HepG2 (cell line): ENCODE data around the gene SEC16A. TPM values are rescaled to one million over a fixed set of nuclear protein-coding genes. Genes with fewer than 3 reads are reported as not detected.

Source experiments
- ATAC-seq: fragments of 200-7000 bp; cut with Tn5 transposase; 3 replicates; pipeline ENCODE4 v1.9.1; 2020; ENCODE audit warnings: mild to moderate bottlenecking, moderate library complexity
- BruUV-seq: library from RNA; stranded (reverse); fragments of 400-500 nt; replicated peaks from 2 replicates; lab custom pipeline; 2021; lab: Mats Ljungman, UMichigan
- CTCF ChIA-PET: fragments of 300-600 bp; formaldehyde crosslinking; extraction: SDS; loops from one replicate; lab custom pipeline; 2021; ENCODE audit warnings: low total read pairs, inconsistent platforms, low intra/inter-chr PET ratio; lab: Yijun Ruan, JAX
- POLR2A ChIA-PET: fragments of 350-600 bp; sonication (Branson Sonifier 250); formaldehyde crosslinking; loops from one replicate; lab custom pipeline; 2020; ENCODE audit warnings: antibody characterized with exemption, inconsistent platforms; lab: Yijun Ruan, JAX
- DNase-seq: peaks from one replicate; pipeline ENCODE4 v3.0.0-alpha.2; 2015; ENCODE audit warnings: low spot score
- FAIRE-seq: peaks from 3 replicates; lab custom pipeline; 2011; peaks lifted over from hg19 to GRCh38; lab: Jason Lieb, UNC
- H2AFZ ChIP-seq: one replicate; pipeline ENCODE4 v1.6.1; 2011; ENCODE audit warnings: low read length, inconsistent platforms
- H3K27ac ChIP-seq: fragments of 300-600 bp; 3 replicates; pipeline ENCODE4 v1.8.0; 2011; ENCODE audit warnings: mixed run types, mild to moderate bottlenecking, mixed read lengths, low read length, inconsistent platforms; ENCODE audit not compliant: insufficient read depth; ENCODE audit errors: extremely low read length
- H3K27me3 ChIP-seq, 2 experiments: fragments of 200-600 bp in 1 of 2; 2 replicates in 1 of 2; 3 replicates in 1 of 2; pipeline versions ENCODE4 v1.6.0 to v1.8.0; 2011; ENCODE audit warnings: low read length in 2 of 2, mild to moderate bottlenecking in 2 of 2, moderate library complexity in 2 of 2, inconsistent platforms in 1 of 2; ENCODE audit not compliant: insufficient read depth in 2 of 2, control insufficient read depth in 1 of 2
- H3K36me3 ChIP-seq, 2 experiments: fragments of 200-600 bp in 1 of 2; replicated peaks in 1 of 2; 2 replicates in 1 of 2; 3 replicates in 1 of 2; pipeline versions ENCODE4 v1.5.1 to v1.8.0; 2011; ENCODE audit warnings: low read length in 2 of 2, inconsistent platforms in 1 of 2; ENCODE audit not compliant: insufficient read depth in 2 of 2, control insufficient read depth in 1 of 2
- H3K4me1 ChIP-seq: 2 replicates; pipeline ENCODE4 v1.5.1; 2012; ENCODE audit warnings: low read length, inconsistent platforms; ENCODE audit not compliant: insufficient read depth
- H3K4me2 ChIP-seq: 2 replicates; pipeline ENCODE4 v1.6.0; 2011; ENCODE audit warnings: low read depth, low read length, inconsistent platforms
- H3K4me3 ChIP-seq, 3 experiments: fragments of 200-600 bp in 1 of 3; sonication (generic), shearing (Covaris generic) in 1 of 3; replicated peaks in 1 of 3; 2 replicates each; pipeline ENCODE4 v1.5.1; 2011 to 2016; ENCODE audit warnings: low read length in 3 of 3, inconsistent platforms in 2 of 3, low read depth in 2 of 3, mild to moderate bottlenecking in 2 of 3, control low read depth in 1 of 3, mixed read lengths in 1 of 3; ENCODE audit not compliant: insufficient read depth in 1 of 3
- H3K79me2 ChIP-seq: one replicate; pipeline ENCODE4 v1.6.1; 2011; ENCODE audit warnings: low read length, inconsistent platforms; ENCODE audit not compliant: insufficient read depth
- H3K9ac ChIP-seq: 2 replicates; pipeline ENCODE4 v1.6.0; 2011; ENCODE audit warnings: mild to moderate bottlenecking, low read depth, low read length, inconsistent platforms; ENCODE audit not compliant: insufficient read depth
- H3K9me3 ChIP-seq: 2 replicates; pipeline ENCODE4 v1.5.1; 2012; ENCODE audit warnings: mild to moderate bottlenecking, low read length
- H4K20me1 ChIP-seq: 2 replicates; pipeline ENCODE4 v1.6.0; 2011; ENCODE audit warnings: inconsistent platforms, mild to moderate bottlenecking, low read length, moderate library complexity; ENCODE audit not compliant: insufficient read depth
- RBFOX2 ChIP-seq: fragments of 200-400 bp; formaldehyde crosslinking; IDR thresholded peaks from 2 replicates; pipeline ENCODE4 v1.6.1; 2017; ENCODE audit warnings: low read depth, mild to moderate bottlenecking, low read length
- SNRNP70 ChIP-seq: fragments of 200-400 bp; formaldehyde crosslinking; IDR thresholded peaks from 2 replicates; pipeline ENCODE4 v1.6.1; 2017; ENCODE audit warnings: mild to moderate bottlenecking, low read depth, low read length, moderate library complexity
- WGBS: methylation state at CpG from one replicate; pipeline ENCODE4 v1.1.6; 2017; ENCODE audit warnings: low lambda C conversion rate; 5-methylcytosine and 5-hydroxymethylcytosine counted together
- in situ Hi-C: cut with HindIII; loops from 2 replicates; pipeline ENCODE4 v1.10.0; 2017; ENCODE audit warnings: low pct_unique_long_range_greater_than_20kb; ENCODE audit not compliant: extremely low pct_ligation_motif_present
- intact Hi-C: fragments of 100-400 bp; cut with micrococcal nuclease; formaldehyde crosslinking; loops from one replicate; pipeline ENCODE4 v1.10.0; 2022; ENCODE audit not compliant: unreplicated experiment
- microRNA-seq: library from miRNA; unstranded; fragments of <30 nt; microRNA quantifications from one replicate; pipeline ENCODE4, GENCODE V29; 2020
- polyA plus RNA-seq, 8 experiments: library from polyadenylated mRNA; depleted of rRNA in 3 of 8; stranded (reverse) in 7 of 8; unstranded in 1 of 8; fragments of >200 nt; fragmentation: Illumina TruSeq in 4 of 8; extraction: Trizol in 4 of 8; gene quantifications; 2 replicates each; pipeline versions ENCODE4 v1.2.1 to v1.2.3, GENCODE V29; 2011 to 2016; ENCODE audit warnings: low read depth in 4 of 8, missing spikeins in 1 of 8, mixed read lengths in 1 of 8; ENCODE audit not compliant: insufficient read depth in 1 of 8
- small RNA-seq, 3 experiments: library from RNA; depleted of rRNA; stranded (forward); fragments of <200 nt; gene quantifications; one replicate each; pipeline ENCODE3, GENCODE V24; 2012; ENCODE audit warnings: low read depth in 2 of 3, low replicate concordance in 1 of 3; ENCODE audit not compliant: insufficient read length in 3 of 3, insufficient read depth in 2 of 3
- total RNA-seq, 5 experiments: library from RNA; depleted of rRNA; stranded (reverse); fragments of >200 nt; fragmentation: Illumina TruSeq; extraction: Trizol; gene quantifications; 2 replicates each; pipeline ENCODE4 v1.2.3, GENCODE V29; 2016; ENCODE audit warnings: low read depth in 1 of 5

SEC16A gene
- total and polyA plus RNA-seq, 2 of the 13 experiments (the other 11 are each of a cell fraction or from before 2014, with no cell fraction given) = 15.9 to 18.9 TPM

- intact Hi-C loops = no loop called here
- Histone ChIP-seq H3K4me3 (no peak overlapping the region), H3K79me2 (no peaks in the 10 kb centered on the region), H3K9ac (no peak overlapping the region), H3K4me1 (no peaks in the 10 kb centered on the region; the same call in 1 of the 2 replicates), H4K20me1 (0 out of 2 replicates have a peak, but pooled peaks cover 2% of the 10 kb centered on the region), H3K36me3 (peaks cover 33 to 76% of the 10 kb centered on the region in 2 experiments; a peak in 4 of 5 replicates), H3K27ac (no peak overlapping the region), H3K9me3 (no peaks in the 10 kb centered on the region), H2AFZ (no peak overlapping the region), H3K4me2 (no peak overlapping the region), H3K27me3 (no peaks in the 10 kb centered on the region)
- CTCF ChIA-PET = no interaction called here
- FAIRE-seq (no peak), ATAC-seq (no peak; the same call in 2 of the 3 replicates), DNase-seq (no peak)
- no TSS peak for BruUV-seq
- in situ Hi-C loops = no loop called here
- 0 out of 2 replicates have a peak, but pooled peaks have one; percentile 18 for TF ChIP-seq RBFOX2
- no peak for TF ChIP-seq SNRNP70
- 97% methylated on average over 12 of the region's 28 CpGs for WGBS
- POLR2A ChIA-PET = no interaction called here
These were observed 90.9 kb downstream of the SEC16A start for GRCh38 chr9:136391737-136392537.

Small RNAs within 50 kb of the gene (microRNA-seq; reads per million reads assigned to microRNA genes)
- not detected for gene MIR4673

Small RNAs within 50 kb of the gene (small RNA-seq; reads per million reads assigned to genes)
- gene MIR4673 = 0 reads per million in 3 experiments

Other genes starting within 250 kb of the SEC16A start
- 10.1 and 27.1 TPM in 2 replicates for gene QSOX2, start 237.2 kb downstream of the SEC16A start, total RNA-seq (2016; rRNA removed; fragmentation: Illumina TruSeq; extraction: Trizol)
- gene QSOX2, start 237.2 kb downstream of the SEC16A start, polyA plus RNA-seq (2011; rRNA removed) = 36.4 and 42.1 TPM in 2 replicates
- 0.13 TPM in 1 of 2 replicates, not detected in the other for gene CCDC187, start 178.9 kb downstream of the SEC16A start, total RNA-seq (2016; rRNA removed; fragmentation: Illumina TruSeq; extraction: Trizol)
- 0.03 and 0.09 TPM in 2 replicates for gene CCDC187, start 178.9 kb downstream of the SEC16A start, polyA plus RNA-seq (2011; rRNA removed)
- gene GPSM1, start 155.5 kb downstream of the SEC16A start, total RNA-seq (2016; rRNA removed; fragmentation: Illumina TruSeq; extraction: Trizol) = 0.59 and 1.0 TPM in 2 replicates
- gene GPSM1, start 155.5 kb downstream of the SEC16A start, polyA plus RNA-seq (2011; rRNA removed) = 2.4 and 3.4 TPM in 2 replicates
- gene DNLZ, start 119.3 kb downstream of the SEC16A start, total RNA-seq (2016; rRNA removed; fragmentation: Illumina TruSeq; extraction: Trizol) = 5.4 and 8.0 TPM in 2 replicates
- gene DNLZ, start 119.3 kb downstream of the SEC16A start, polyA plus RNA-seq (2011; rRNA removed) = 3.4 and 4.5 TPM in 2 replicates
- gene CARD9, start 109.4 kb downstream of the SEC16A start, total RNA-seq (2016; rRNA removed; fragmentation: Illumina TruSeq; extraction: Trizol) = 3.6 and 7.4 TPM in 2 replicates
- 3.3 and 7.2 TPM in 2 replicates for gene CARD9, start 109.4 kb downstream of the SEC16A start, polyA plus RNA-seq (2011; rRNA removed)
- gene SNAPC4, start 82.9 kb downstream of the SEC16A start, total RNA-seq (2016; rRNA removed; fragmentation: Illumina TruSeq; extraction: Trizol) = 4.3 and 6.0 TPM in 2 replicates
- gene SNAPC4, start 82.9 kb downstream of the SEC16A start, polyA plus RNA-seq (2011; rRNA removed) = 2.0 and 3.3 TPM in 2 replicates
- gene ENTR1, start 72.4 kb downstream of the SEC16A start, total RNA-seq (2016; rRNA removed; fragmentation: Illumina TruSeq; extraction: Trizol) = 56.6 and 76.4 TPM in 2 replicates
- gene ENTR1, start 72.4 kb downstream of the SEC16A start, polyA plus RNA-seq (2011; rRNA removed) = 70.1 and 84.2 TPM in 2 replicates
- gene PMPCA, start 72.4 kb downstream of the SEC16A start, total RNA-seq (2016; rRNA removed; fragmentation: Illumina TruSeq; extraction: Trizol) = 75.7 and 88.4 TPM in 2 replicates
- gene PMPCA, start 72.4 kb downstream of the SEC16A start, polyA plus RNA-seq (2011; rRNA removed) = 70.2 and 80.2 TPM in 2 replicates
- gene INPP5E, start 43.2 kb downstream of the SEC16A start, total RNA-seq (2016; rRNA removed; fragmentation: Illumina TruSeq; extraction: Trizol) = 3.0 and 5.5 TPM in 2 replicates
- 5.5 and 7.5 TPM in 2 replicates for gene INPP5E, start 43.2 kb downstream of the SEC16A start, polyA plus RNA-seq (2011; rRNA removed)
- 0.22 and 0.35 TPM in 2 replicates for gene NOTCH1, start 63.0 kb upstream of the SEC16A start, total RNA-seq (2016; rRNA removed; fragmentation: Illumina TruSeq; extraction: Trizol)
- 0.09 and 0.12 TPM in 2 replicates for gene NOTCH1, start 63.0 kb upstream of the SEC16A start, polyA plus RNA-seq (2011; rRNA removed)
- gene EGFL7, start 179.9 kb upstream of the SEC16A start, total RNA-seq (2016; rRNA removed; fragmentation: Illumina TruSeq; extraction: Trizol) = 0.20 TPM in 1 of 2 replicates, not detected in the other
- gene EGFL7, start 179.9 kb upstream of the SEC16A start, polyA plus RNA-seq (2011; rRNA removed) = 5.1 and 10.3 TPM in 2 replicates
- 2.5 and 3.9 TPM in 2 replicates for gene AGPAT2, start 204.4 kb upstream of the SEC16A start, total RNA-seq (2016; rRNA removed; fragmentation: Illumina TruSeq; extraction: Trizol)
- 25.8 and 33.0 TPM in 2 replicates for gene AGPAT2, start 204.4 kb upstream of the SEC16A start, polyA plus RNA-seq (2011; rRNA removed)
- 0.18 and 0.28 TPM in 2 replicates for gene DIPK1B, start 229.5 kb upstream of the SEC16A start, total RNA-seq (2016; rRNA removed; fragmentation: Illumina TruSeq; extraction: Trizol)
- 3.9 and 7.2 TPM in 2 replicates for gene DIPK1B, start 229.5 kb upstream of the SEC16A start, polyA plus RNA-seq (2011; rRNA removed)